Left kidney (tissue), 2 donors: Measurements from ENCODE around the gene LRRFIP2. TPM values are rescaled to one million over a fixed set of nuclear protein-coding genes. Genes with fewer than 3 reads are reported as not detected.
A peak's percentile ranks its signal among the peaks of the same experiment; 100 is the strongest.
"Not testable (repeated sequence)": the region's sequence is repeated elsewhere in the genome, so short reads cannot be mapped to it uniquely, and the experiment has no call there.

ENCODE experiments used
- DNase-seq: peaks from one replicate; pipeline ENCODE4 v3.0.0-alpha.2; 2013
- polyA plus RNA-seq: library from polyadenylated mRNA; unstranded; fragments of 120-200 nt; gene quantifications from one replicate; pipeline ENCODE4 v1.2.1, GENCODE V29; 2013; ENCODE audit not compliant: insufficient read length

LRRFIP2 gene
- polyA plus RNA-seq, 1 donor = 47.7 TPM

DNA sequence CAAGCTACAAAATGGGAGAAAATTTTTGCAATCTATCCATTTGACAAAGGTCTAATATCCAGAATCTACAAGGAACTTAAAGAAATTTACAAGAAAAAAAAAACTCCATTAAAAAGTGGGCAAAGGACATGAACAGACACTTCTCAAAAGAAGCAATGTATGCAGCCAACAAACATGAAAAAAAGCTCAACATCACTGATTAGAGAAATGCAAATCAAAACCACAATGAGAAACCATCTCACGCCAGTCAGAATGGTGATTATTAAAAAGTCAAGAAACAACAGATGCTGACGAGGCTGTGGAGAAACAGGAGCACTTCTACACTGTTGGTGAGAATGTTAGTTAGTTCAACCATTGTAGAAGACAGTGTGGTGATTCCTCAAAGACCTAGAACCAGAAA is 27.5 kb downstream of the LRRFIP2 start:
- DNase-seq = not testable (repeated sequence)

DNA sequence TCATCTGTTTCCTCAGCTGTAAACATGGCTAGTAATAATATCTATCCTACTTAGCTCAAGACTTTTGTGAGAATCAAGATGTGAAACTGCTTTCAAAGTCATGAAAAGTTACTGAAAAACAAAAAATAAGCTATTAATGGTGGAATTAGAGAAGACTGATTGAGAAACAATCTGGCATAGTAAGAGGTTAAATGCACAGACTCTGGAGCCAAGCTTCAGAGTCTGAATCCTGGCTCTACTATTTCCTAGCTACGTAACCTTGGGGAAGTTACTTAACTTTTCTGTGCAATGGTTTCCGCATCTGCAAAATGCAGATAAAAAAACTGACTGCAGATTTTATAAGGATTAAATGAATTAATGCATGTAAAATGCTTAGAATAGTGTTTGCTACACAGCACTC is 28.8 kb downstream of the LRRFIP2 start:
- no peak for DNase-seq

- peak; percentile 5 for DNase-seq
Measured at GRCh38 chr3:37144806-37145205, 29.6 kb downstream of the LRRFIP2 start.

GRCh38 chr3:37143821-37144220 is 30.6 kb downstream of the LRRFIP2 start:
- no peak for DNase-seq

DNA sequence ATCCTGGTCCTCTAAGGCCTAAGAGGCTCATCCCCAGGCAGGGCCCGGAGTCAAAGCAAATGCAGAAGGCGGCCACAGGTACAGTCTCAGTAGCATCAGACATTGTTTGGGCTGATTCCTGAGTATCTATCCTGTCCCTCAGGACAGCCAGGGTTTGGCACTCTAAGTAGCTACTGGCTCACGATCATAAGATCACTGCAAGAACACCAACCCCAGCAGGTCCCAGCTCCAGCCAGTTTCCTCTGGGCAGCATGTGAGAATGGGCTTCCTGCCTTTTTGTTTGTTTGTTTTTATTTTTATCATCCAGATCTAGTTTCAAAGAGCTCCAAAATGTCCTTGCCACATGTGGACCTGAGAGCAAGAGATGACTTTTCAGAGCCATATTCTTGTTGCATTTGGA is 32.7 kb downstream of the LRRFIP2 start:
- no peak for DNase-seq

- no peak for DNase-seq
Measured at GRCh38 chr3:37140899-37141541, 33.4 kb downstream of the LRRFIP2 start.

GRCh38 chr3:37139567-37140052 is 34.8 kb downstream of the LRRFIP2 start:
- no peak for DNase-seq

GRCh38 chr3:37138816-37139215 is 35.6 kb downstream of the LRRFIP2 start:
- no peak for DNase-seq

- no peak for DNase-seq
Measured at GRCh38 chr3:37137516-37137915, 36.9 kb downstream of the LRRFIP2 start.

DNA sequence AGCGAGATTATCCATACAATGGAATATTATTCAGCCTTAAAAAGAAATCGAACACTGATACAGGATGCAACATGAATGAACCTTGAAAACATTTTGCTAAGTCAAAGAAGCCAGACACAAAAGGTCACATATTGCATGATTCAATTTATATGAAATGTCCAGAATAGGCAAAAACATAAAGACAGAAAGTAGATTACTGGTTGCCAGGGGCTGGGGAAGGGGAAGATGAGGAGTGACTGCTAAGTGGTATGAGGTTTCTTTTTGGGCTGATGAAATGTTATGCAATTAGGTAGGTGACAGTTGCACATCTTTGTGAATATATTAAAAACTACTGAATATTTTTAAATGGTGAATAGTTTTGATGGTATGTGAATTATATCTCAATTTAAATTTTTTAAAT is 38.3 kb downstream of the LRRFIP2 start:
- DNase-seq = no peak

DNA sequence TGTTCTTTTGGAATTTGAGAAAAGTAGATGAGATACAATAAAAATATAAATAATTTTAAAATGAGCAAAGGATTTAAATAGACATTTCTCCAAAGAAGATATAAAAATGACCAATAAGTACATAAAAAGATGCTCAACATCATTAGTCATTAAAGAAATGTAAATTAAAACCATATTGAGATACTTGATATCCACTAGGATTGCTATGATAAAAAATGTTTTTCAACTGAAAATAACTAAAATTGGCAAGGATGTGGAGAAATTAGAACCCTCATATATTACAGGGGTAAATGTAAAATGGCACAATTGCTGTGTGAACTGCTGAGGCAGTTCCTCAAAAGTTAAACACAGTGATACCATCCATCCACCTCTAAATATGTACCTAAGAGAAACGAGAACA is 38.8 kb downstream of the LRRFIP2 start:
- DNase-seq = no peak

- no peak for DNase-seq
Measured at GRCh38 chr3:37132334-37132733, 42.0 kb downstream of the LRRFIP2 start.

DNA sequence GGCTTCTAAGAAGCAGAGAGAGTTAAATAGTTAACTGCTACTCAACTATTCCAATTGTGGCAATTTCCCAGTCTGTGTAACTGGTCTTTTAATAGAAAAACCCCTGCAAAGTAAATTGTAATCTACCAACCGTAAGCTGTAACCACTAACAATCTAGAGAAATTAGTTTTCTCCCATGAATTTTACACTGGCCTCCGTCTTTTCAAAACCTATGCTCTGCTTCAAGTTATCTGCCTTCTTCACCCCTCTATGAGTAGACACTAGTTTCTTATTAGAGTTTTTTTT is 42.6 kb downstream of the LRRFIP2 start:
- DNase-seq = no peak

GRCh38 chr3:37130984-37131859 is 43.2 kb downstream of the LRRFIP2 start:
- DNase-seq = no peak

- DNase-seq = no peak
Measured at GRCh38 chr3:37130448-37130847, 43.9 kb downstream of the LRRFIP2 start.

DNA sequence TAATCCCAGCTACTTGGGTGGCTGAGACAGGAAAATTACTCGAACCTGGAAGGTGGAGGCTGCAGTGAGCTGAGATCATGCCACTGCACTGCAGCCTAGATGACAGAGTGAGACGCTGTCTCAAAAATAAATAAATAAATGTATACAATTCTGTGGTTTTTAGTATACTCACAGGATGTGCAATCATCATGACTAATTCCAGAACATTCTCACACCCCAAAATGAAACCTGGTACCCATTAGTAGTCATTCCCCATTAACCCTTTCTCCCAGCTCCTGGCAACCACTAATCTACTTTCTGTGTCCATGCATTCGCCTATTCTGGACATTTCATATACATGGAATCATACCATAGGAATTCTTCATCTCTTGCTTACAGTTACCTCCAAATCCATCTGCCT is 44.5 kb downstream of the LRRFIP2 start:
- DNase-seq = no peak

DNA sequence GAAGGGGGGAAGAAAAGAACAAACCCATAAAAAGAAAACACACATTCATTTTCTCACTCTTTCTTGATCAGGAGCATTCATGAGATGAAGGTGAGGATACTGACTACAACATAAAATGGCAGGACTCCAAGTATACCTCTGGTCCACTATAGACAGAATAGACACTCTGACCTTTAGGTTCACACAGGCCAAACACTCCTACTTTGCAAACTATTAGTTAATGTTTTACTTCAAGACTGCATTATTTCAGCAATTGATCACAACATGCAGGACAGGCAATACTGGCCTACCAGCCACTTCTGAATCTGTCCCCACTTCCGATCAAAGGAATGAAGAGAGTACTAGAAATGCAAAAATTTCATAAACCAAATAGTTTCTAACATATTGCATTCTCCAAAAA is 47.0 kb downstream of the LRRFIP2 start:
- DNase-seq = no peak

GRCh38 chr3:37126856-37127255 is 47.5 kb downstream of the LRRFIP2 start:
- no peak for DNase-seq

DNA sequence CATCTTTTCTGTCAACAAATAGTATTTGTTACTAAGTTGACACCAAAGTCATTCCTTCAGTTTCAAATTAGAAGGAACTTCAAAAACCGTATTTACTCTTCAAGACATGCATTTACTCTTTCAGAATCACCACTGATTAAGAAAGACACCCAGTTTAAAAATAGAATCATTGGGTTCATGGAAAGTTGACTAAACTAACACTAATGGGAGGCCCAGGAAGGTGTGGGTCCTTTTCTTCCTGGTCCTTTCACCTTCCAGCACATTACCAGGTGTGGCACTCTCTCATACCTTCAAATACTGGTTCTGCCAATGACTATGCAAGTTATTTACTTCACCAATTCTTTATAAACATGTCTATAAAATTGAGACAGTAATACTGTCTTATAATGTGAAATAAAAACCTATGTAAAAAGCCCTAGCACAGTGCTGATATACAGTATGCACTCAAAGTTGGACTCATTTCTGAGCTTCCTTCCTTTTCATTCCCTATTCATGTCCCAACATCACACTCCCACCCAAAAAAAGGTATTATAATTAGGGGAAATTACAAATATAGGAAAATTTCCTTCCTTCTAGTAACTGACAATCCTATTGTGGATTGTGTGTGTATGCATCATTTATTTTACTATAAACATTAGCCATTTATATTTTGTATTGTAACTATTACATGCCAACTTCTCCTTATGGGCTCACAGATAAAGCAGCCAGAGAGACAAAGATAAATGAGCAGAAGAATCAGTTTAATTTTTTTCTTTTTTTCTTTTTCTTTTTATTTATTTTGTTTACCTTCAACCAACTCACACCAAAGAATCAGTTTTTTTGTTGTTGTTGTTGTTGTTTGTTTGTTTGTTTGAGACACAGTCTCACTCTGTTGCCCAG is 48.9 kb downstream of the LRRFIP2 start:
- no peak for DNase-seq

GRCh38 chr3:37124435-37124834 is 49.9 kb downstream of the LRRFIP2 start:
- no peak for DNase-seq

- no peak for DNase-seq
Measured at GRCh38 chr3:37123292-37123691, 51.1 kb downstream of the LRRFIP2 start.

- not testable (repeated sequence) for DNase-seq
Measured at GRCh38 chr3:37122069-37122468, 52.3 kb downstream of the LRRFIP2 start.

- DNase-seq = no peak
Measured at GRCh38 chr3:37118163-37118562, 56.2 kb downstream of the LRRFIP2 start.
